Renal cortex interstitium (tissue), 11 donors: Measurements from ENCODE around the gene SPSB1. TPM values are rescaled to one million over a fixed set of nuclear protein-coding genes. Genes with fewer than 3 reads are reported as not detected.

Experiments used
- DNase-seq, 11 donors: peaks; one replicate each; pipeline ENCODE4 v3.0.0-alpha.2; 2013; ENCODE audit warnings: low read depth in 9 of 11, low spot score in 4 of 11; ENCODE audit errors: extremely low read depth in 1 of 11
- polyA plus RNA-seq, 3 donors: library from polyadenylated mRNA; unstranded; fragments of 120-200 nt; gene quantifications; one replicate each; pipeline ENCODE4 v1.2.1, GENCODE V29; 2013; ENCODE audit not compliant: insufficient read length in 3 of 3

SPSB1 gene
- polyA plus RNA-seq, 3 donors = 10.0 to 12.7 (median 10.3) TPM

DNA sequence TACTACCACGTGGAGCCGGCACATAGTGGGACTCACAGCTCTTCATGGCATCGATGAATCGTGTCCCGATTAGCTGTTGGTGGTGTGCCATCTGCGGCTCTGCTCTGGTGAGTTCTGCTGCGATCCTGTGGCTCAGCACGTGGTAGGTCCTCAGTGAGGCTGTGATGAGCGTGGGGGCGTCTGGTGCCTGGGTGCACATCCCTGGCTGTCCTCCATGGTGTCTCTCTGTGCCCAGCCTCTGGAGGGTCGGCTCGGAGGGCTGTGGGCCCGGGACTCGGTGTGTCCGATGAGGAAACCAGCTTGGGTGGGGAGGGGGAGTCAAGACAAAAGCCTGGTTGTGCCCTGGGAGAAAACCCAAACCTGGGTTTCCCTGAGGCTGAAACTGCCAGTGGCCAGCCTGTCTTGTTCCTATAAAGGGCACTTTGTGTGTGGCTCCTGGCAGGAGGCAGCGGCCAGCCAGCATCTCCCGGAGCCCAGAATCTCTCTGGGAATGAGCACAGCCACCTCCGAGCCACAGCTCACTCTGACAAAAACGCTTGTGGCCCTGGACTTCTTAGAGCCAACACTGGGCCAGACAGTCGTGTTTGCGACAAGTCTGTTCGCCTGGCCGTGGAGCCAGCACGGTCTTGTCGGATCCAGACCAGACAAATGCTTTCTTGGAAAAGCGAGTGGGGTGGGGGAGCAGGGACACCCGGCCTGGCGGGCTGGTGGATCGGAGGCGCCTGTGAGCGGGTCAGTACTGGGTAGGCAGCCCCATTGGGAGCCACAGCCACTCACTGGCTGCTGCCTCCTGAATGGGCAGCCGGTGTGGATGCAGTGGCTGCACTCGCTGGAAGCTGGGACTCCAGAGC, 31.8 kb downstream of the SPSB1 start:
- no peak for DNase-seq

DNA sequence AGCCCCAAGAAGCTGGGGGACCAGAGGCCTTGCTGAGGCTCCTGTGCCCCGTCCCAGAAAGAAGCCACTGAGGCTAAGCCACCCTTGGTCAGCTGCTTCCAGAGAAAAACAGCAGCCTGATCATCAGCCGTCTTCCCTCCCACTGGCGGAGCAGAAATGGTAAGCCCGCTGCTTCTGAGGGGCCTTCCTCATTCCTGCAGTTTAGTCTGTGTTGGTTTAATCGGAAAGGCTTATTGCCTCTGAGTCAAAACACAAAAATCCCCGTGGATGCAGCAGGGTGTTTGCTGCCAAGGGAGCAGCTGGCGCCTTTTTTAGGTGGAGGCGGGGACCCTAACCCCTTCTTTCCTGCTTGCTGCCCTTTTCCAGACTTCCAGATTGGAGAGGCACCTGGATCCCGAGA, 33.9 kb downstream of the SPSB1 start:
- no peak for DNase-seq

DNA sequence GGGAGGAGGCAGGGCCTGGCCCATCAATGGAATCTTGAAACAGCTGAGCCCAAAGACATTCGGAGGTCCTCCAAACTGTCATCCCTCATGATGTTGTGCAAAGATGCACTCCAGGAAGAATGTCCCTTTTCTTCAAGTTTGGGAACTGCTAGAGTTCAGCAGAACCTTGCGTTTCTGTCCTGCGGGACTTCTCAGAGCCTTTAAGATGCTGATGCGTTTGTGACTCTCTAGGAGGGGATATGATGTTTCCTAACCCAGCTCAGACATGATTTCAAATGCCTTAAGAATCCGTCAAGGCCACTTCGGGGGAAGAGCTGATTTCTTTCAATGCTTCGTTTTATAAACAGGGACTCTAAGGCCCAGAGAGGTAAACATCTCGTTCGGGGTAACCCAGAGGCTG, 35.5 kb downstream of the SPSB1 start:
- DNase-seq = no peak

DNA sequence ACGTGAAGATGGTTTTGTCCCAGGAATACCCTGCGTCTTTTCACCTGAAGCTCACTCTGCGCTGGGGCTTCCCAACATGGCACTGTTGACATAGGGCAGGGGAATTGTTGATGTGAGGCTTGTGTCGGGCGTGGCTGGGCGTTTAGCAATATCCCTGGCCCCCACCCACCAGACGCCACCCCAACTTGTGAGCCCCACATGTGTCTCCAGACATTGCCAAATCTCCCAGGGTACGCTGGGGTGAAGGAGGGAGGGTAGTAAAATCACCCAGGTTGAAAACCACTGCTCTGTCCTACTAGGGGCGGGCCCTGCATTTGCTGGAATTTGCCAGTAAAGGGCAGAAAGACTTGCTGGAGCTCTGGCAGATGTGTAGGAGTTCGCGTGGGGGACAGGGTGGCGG, 36.0 kb downstream of the SPSB1 start:
- no peak for DNase-seq

DNA sequence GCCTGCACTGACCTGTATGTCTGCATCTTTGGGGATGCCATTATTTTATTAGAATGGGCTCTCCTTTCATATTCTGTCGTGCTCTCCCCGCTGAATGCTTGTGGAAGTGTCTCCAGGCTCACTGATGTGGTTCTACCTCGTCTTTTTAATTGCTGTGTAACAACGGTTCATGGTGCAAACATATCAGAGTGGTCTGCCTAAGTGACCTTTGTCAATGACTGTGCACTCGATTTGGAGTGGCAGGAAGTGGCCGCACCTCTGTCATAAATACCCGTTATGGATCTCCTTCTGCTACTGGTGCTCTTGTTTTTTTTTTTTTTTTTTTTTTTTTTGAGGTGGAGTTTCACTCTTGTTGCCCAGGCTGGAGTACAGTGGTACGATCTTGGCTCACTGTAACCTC, 38.3 kb downstream of the SPSB1 start:
- no peak for DNase-seq

DNA sequence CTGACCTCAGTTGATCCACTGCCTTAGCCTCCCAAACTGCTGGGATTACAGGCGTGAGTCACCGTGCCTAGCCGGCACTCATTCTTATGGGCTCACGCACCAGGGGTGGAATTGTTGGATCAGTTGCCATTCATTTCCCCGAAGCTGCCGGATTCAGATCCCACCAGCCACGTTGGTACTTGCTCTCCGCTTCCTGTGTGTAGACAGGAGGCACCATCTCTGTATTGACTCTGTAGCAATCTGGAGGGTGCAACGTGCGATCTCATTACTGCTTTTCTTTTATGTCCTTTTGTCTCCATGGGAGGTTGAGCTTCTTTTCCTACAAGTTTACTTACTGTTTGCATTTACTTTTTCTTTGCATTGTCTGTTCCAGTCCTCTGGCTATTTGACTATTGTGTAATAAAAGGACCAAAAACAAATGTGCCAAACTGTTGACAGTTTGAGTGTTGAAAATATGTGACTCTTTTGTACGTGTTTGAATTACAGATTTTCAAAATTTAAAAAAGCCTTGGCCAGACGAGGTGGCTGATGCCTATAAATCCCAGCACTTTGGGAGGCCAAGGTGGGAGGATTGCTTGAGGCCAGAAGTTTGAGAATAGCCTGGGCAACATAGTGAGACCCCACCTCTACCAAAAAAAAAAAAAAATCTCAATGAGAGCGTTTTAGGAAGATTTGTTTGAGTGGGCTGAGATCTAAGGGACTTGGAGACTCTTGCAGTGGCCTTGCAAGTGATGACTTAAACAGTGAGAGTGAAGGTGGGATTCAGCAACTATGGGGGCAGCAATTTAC, 39.1 kb downstream of the SPSB1 start:
- no peak for DNase-seq

DNA sequence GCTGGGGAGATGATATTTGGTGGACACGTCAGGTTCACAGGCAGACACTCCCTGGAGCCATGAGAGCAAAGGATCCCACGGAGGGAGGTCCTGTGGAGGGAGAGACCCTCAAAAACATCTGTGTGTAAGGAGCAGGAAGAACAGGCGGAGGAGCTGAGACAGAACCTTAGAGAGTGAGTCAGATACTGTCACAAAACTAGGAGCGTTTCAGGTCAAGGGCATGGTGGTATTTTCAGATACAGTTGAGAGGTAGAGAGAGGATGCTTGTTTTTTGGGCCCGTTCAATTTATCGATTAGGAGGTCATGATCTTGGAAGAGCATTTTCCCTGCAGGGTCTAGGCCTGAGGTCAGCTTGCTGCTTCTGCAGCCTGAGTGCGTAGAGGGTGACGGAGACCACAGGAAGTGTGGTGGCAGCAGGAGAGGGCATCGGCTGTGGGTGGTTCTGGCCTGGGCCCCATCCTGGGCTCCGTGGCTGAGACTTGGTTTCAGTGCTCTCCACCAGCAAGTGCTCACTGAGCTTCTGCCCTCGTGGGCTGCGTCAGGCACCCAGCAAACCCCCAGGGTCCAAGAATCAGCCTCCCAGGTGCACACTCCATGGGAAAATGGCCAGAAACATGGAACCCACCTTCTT, 39.9 kb downstream of the SPSB1 start:
- DNase-seq = no peak

DNA sequence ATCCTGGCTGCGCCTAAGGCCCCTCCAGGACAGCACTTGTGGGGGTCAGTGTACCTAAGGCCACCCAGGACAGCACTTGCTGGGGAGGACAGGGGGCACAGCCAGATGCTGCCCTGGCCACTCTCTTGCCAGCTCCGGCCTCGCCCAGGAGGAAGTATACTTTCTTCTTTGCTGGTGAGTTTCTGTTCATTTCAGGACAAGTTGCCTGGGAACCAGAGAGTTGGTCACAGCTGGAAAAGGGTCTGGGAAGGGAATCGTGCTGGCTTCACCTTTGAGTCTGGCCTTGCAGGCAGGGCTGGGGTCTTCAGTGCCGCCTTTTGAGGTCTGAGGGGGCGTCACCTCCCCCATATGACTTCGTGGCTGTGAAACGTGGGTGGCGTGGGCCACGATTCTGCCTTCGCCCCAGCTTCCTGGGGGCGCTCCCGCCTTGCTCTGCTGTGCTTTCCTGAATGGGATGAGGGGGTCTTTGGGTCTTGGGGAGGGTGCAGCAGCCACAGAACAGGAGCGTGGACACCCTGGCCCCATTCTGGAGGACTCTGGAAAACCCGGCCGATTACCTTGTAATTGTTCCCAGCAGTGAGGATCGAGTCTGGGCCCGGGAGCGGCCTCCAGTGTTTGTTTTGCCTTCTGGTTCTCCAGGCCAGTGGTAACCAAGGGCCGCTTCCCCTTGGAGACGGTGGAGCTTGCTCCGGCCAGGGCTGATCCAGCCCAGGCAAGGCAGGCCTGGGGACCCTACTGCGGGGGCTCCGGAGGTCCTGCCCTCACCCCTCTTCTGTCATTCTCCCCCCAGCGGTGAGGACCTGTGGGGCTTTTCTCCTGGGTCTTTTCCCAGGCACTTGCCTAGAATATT, 45.9 kb downstream of the SPSB1 start:
- peak in 1 of 11 donors; percentile 45 for DNase-seq

DNA sequence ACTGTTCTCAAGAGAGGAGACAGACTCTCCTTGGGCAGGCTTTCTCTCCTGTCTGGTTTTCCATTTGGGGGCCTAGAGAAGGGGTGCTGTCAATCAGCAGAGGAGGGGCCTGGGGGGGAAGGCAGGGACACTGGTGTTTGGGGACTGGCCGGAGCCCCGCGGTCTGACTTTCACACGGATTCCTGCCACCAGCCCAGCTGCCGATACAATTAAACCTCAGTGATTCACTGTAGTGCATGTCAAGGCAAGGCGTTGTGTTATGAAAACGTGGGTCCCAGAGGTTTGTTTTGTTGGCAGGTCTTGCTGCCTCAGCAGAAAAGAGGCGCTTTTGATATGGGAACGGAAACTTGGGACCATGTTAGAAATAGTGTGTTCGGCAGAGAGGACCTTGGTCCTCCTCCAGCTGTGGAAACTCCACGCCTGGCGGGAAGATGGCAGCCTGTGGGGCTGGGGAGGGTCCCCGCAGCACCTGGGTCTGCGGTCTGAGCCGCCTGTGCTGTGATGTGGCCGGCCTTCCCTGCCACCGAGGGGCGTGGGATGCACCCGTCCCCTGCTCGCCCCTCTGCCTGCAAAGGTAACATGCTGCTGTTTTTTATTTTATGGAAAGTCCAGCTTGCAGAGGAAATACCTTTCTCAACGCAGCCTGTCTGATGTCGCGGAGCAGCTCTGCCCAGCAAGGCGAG, 47.6 kb downstream of the SPSB1 start:
- no peak for DNase-seq

DNA sequence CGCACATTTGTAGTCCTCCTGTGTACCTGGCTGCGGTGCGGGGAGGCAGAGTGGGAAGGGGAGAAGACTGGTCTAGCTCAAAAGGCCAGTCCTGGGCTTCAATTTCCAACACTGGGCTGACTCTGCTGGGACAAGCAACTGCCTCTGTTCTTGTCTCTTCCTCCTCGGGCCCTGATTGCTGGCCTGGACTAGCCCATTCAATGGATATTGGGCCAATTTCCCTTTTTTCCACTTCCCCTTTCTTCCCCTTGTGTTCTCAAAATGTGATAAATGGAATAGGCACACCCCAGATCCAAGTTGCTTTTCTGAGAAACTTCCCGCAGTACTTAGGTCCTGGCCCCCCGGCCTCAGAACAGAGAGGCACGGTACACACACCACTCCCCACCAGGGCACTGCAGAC, 48.2 kb downstream of the SPSB1 start:
- DNase-seq = no peak

DNA sequence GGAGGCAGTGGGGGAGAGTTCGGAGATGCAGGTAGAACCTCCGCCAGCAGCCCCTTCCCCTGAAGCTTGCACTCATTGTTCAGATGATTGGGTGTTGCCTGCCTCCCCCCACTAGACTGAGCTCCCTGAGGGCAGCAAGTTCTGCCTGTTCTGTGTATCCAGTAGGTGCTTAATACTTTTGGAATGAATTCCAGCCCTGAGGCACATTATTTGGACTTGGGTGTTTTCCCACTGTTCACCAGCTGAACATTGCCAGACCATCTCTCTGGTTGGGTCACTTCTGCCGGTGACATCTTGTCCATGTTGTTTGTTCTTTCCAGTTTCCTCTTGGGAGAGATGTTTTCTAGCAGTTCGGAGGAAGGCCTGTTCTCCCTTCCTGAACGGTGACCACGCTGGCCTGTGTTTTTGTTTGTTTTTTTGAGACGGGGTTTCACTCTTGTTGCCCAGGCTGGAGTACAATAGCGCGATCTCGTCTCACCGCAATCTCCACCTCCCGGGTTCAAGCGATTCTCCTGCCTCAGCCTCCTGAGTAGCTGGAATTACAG, 48.7 kb downstream of the SPSB1 start:
- no peak for DNase-seq

DNA sequence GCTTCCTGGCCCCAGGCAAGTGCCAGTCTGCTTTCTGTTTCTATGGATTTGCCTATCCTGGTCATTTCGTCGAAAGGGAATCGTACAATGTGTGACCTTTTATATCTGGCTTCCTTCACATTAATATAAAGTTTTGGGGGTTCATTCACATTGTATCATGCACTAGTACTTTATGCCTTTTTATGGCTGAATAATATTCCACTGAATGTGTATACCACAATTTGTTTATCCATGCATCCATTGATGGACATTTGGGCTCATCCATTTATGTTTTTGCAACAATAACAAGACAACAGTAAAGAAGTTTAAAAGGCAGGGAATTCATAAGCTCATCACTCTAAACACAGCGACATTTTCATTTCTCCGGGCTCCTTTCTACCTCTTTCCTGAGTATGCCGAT, 50.6 kb downstream of the SPSB1 start:
- DNase-seq = no peak

DNA sequence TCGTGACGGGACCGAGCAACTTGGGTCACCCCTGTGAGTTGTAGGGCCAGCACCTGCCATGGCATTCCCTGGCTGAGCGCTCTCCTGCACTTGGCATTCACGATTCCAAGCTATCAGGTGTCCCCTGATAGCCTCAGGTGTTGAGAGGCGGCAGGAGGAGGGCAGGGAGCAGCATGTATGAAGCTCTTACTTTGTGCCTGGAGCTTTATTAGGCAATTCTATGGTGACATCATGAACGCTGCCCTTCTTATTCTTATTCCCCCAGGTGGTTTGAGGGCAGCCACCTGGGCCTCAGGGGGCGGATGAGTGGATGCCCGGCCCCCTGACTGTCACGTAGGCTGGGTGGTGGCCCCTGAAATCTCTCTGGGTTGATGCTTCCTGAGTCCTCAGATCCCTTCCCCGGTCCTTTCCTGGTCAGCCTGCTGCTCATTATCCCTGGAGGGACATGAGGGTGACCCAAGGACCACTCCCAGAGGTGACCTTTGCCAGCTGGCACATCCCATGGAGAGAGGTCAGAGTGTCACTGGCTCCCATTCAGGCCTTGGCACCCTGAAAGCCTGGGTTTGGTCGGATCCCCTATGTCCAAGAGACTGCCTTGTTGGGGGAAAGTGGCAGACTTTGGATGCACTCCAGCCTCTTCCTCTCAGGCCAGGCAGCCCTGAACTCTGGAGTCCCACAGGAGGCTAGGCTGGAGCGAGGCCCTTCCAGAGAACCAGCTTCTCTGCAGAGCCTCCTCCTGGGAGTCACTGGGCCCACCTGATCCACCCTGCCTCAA, 51.9 kb downstream of the SPSB1 start:
- DNase-seq = no peak

DNA sequence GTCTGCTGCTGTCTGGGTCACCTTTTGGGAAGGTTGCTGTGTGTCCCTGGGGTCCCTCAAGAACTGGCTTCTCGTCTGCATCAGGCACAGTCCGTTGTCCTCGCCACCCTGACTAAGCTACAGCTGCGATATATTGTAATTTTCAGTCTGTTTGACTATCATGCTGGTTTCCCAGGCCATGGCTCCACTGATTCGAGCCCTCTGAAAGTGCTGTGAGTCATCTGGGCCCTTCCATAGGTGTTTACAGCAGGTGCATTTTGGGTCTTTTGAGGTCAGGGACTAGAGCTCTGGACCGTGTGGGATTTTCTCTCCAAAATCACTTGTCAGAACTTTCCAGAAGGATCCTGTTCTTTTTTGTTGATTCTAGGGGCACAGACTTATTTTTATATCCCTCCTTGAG, 52.8 kb downstream of the SPSB1 start:
- no peak for DNase-seq

DNA sequence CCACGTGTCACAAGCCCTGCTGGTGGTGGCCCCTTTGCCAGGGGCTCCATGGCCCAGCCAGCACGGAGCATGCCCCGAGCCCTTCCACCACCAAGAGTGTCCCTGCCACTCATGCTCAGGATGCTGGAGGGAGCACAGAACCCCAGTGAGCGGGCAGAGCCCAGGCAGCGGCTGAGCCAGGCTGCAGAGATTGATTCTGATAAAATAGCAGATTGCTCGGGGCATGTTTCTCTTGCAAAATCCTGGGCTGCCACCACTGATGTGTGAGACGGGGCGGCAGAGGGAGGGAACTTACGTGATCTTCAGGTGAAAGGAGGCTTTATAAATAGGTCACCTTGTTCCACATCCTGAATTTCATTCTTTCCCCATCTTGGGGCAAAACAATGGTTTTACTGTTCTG, 53.2 kb downstream of the SPSB1 start:
- no peak for DNase-seq

DNA sequence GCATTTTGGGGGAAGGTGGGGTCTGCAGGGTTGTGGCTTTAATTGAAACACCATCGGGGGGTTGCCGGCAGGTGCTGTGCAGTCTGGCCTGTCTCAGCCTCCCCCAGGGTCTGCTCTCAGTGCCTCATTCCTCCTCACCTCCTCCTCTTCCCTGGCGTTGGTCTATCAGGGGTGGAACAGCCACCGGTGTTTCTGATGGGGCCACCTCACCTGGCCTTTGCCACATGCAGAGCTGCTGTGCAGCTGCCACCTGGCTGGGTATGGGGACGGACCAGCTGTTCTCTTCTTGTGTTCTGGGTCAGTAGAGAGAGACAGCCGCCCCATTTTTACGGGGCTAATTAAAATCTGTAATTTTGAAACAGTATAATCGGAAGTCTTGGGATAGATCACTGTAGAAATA, 53.9 kb downstream of the SPSB1 start:
- no peak for DNase-seq

DNA sequence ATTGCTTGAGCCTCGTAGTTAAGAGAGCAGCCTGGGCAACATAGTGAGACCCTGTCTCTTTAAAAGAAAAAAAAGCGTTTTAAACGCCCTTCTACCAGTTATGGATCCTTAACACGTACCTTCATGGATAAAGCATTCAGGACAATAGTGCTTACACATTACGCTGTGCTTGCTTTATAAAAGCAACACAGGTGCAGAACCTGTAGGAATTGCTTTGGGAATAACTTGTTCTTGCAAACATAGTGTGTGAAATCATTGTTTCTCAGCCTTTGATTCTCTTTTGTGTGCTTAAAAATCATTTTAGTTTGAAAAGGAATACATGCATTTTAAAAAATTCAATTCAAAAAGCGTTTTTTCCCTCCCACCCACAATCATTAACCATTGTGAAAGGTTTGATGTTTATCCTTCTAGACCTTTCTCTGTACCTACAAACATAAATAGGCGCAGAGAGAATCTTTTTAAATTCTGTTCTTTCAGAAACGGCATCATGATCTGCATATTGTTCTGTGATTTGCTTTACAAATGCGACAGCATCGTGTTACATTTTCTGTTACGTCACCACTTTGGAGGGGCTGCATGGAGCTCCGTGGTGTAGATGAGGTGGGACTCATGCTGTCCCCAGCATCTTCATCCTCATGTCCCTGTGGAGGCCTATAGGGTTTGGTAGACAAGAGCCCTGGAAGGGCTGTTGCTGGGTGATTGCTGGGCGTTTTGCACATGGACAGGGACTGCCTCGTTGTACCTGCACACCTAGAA, 54.6 kb downstream of the SPSB1 start:
- no peak for DNase-seq
